ENCODE data around the gene MBP. TPM values are rescaled to one million over a fixed set of nuclear protein-coding genes. Genes with fewer than 3 reads are reported as not detected.
A peak's percentile ranks its signal among the peaks of the same experiment; 100 is the strongest.

Gene MBP
- total RNA-seq, 1 experiment from 2014 or later, result under 0.01 TPM

DNA sequence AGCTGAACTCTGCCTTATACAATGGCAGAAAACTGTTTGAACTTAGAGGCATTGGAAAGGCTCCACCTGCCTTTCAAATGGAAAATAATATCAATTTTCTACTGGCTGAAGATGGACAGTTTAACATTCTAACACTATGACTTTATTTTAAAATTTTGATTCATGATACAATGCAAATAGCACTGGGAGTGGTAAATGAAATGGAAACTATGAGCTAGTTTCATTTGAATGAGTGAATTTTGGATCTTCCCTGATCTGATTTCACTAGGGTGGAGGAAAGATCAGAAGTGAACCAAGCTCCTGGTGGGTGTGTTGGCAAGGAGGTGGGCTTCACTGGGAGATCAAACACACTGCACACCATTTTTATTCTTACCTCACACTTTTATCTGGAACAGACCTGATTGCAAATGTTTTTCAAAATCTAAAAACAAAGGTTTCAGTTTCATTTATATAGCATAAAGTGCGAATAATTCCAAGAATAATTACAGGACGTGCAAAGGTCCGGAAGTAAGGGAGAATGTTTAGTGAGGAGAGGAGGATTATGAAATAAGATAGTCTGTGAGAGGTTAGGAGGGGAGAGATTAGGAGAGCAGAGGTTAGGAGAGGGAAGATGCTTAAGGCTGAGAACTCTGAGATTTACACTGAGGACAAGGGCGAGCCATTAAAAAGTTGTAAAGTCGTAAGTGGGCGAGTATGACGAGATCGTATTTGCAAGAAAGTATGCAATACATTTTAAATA is 18.6 kb upstream of the MBP start:
- no peak for DNase-seq (ENCODE audit: low read depth)

DNA sequence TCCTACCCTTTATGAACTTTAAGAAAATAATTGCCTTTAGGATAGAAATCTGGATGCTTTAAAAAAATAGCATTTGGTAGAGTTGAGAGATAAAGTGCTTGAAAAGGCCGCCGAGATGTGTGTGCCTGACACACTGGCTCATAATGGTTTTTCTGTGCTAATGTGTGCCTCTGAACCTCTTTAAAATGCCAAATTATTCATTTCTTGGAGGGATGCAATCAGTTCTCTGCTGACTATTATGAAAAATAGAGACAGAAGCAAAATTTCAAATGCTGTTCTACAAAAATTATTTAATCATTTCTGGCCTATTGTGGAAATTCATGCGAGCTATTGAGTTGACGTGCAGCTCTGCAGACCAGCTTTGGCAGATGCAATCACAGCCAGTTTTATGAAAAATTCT is 18.0 kb upstream of the MBP start:
- DNase-seq (ENCODE audit: low read depth), result no peak

DNA sequence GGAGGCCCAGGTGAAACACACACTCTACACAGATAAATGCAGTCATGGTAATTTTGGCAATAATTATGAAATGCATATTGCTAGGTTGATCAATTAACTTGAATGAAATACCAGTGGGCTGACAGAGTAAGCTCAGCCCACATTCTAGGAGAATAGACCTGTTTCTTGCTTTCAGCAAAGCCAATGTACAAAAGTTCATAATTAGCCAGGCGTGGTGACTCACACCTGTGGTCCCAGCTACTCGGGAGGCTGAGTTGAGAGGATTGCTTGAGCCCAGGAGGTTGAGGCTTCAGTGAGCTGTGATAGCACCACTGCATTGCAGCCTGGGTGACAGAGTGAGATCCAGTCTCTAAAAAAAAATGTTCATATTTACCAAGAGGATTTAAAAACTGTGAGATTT is 15.7 kb upstream of the MBP start:
- no peak for DNase-seq (ENCODE audit: low read depth)

DNA sequence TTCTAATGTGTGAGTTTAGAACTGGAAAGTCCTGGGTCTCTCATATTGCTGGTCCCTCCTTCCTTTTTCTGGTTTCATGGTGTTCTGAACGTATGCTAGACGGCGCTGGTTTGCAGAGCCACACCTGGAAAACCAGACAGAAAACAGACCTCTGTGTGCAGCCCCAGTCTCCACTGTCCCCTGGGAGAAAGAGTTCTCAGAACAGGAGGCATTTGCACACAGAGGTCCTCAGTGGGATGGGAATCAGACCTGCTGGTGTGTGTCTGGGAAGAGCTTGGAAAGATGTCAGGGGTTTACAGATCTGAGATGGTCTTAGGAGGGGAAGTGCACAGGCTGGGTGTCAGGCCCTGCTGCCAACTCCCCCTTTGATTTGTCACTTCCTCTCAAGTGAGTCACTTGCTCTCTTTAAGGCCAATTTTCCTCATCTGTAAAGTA is 14.9 kb upstream of the MBP start:
- DNase-seq (ENCODE audit: low read depth), result no peak

DNA sequence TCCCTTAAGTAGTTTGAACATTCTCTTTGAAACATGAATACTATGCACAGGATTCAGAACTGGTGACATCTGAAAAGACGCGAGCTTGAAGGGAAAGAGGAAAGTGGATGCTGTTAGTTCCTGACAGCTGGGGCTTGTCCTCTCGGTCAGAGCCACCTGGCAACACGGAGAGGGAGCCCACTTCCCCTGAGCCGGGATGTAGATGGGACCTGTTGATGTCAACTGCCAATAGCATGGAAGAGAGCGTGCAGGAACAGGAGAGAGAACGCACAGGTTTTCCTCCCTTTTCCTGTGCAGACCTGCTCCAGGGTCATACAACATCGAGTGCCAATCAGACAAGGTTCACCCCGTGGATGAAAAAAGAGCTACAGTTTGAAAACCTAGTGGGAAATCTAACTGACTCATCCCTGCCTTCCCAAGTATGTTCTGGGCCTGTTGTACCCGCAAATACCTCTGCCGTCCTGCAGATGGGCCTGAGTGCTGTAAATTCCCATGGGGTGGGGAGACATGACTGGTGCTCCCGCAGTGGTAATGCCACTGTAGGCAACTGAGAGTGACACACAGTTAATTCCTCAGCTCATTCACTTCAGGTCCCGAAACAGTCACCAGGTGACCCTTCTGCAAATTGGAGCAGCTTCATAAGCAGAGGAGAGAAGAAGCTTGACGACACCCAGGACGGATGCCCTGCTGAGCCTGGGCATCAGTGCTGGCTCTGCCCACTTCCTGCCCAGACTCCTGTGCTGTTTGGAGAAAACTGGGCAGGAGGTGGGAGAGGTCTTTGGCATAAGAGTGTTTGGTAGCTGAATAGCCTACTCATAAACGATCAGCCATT is 13.9 kb upstream of the MBP start:
- peak; percentile 27 for DNase-seq (ENCODE audit: low read depth)

DNA sequence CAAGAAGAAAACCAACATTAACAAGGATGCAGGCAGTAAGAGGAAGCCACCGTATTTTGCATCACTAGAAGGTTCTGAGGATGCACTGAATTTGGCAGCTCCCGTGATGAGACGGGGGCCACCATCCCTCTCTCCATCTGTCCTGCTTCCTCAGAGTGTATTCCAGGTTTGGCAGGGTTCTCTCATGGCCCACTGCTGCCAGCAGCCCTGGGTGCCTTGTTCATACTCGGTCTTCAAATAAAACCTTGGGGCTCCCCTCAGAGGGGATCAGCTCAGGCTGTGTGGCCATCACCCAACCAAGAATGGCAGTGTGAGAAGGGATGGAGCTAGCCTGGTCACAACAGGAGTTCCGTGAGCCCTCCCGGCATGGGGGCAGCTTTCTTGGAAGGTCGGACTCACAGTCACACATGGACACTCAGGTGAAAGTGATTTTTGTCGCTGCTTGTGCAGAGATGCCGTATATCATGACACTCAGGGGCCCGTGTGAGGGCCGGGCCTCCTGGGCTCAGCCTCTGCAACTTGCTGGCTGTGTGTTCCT is 12.8 kb upstream of the MBP start:
- no peak for DNase-seq (ENCODE audit: low read depth)

DNA sequence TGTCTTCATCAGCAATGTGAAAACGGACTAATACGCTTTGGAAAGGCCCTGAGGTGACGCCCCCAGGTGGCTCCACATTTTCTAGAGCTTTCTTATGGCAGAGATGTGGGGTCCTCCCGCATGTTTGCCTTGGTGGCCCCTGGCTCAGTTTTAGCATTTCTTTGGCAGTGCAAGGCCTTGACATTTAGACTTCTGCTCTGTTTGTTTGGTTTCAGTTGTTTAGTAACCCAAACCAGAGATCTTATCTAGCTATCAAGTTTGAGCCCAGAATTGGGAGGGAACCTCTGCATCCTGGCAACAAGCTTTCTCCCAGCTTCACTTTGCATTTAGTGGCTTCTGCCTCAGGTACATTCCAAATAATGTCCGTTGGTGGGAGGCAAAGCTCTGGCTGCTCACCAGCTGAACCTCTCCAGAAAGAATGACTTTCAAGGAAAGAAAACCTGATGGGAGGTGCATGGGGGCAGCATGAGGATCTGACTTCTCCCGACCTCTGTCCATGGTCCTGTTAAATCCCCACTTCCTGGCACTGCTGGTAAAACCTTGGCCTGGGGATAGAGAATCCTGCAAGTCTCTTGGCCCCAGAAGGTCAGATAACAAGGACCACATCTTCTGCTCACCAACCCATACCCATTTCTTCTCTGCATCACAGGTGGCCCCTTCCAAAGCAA is 12.0 kb upstream of the MBP start:
- DNase-seq (ENCODE audit: low read depth), result no peak

DNA sequence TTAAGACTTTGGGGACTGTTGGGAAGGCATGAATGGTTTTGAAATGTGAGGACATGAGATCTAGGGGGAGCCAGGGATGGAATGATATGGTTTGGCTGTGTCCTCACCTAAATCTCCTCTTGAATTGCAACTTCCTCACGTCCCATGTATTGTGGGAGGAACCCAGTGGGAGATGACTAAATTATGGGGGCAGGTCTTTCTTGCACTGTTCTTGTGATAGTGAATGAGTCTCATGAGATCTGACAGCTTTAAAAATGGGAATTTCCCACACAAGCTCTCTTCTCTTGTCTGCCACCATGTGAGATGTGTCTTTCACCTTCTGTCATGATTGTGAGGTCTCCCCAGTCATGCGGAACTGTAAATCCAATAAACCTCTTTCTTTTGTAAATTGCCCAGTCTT is 11.5 kb upstream of the MBP start:
- DNase-seq (ENCODE audit: low read depth), result no peak

DNA sequence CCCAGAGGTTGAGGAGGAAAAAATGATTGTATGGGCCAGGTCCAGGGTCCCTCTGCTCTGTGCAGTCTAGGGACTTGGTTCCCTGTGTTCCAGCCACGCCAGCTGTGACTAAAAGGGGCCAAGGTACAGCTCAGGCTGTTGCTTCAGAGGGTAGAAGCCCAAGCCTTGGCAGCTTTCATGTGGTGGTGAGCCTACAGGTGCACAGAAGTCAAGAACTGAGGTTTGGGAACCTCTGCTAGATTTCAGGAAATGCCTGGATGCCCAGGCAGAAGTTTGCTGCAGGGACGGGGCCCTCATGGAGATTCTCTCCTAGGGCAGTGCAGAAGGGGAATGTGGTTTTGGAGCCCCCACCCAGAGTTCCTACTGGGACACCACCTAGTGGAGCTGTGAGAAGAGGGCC is 10.6 kb upstream of the MBP start:
- no peak for DNase-seq (ENCODE audit: low read depth)

DNA sequence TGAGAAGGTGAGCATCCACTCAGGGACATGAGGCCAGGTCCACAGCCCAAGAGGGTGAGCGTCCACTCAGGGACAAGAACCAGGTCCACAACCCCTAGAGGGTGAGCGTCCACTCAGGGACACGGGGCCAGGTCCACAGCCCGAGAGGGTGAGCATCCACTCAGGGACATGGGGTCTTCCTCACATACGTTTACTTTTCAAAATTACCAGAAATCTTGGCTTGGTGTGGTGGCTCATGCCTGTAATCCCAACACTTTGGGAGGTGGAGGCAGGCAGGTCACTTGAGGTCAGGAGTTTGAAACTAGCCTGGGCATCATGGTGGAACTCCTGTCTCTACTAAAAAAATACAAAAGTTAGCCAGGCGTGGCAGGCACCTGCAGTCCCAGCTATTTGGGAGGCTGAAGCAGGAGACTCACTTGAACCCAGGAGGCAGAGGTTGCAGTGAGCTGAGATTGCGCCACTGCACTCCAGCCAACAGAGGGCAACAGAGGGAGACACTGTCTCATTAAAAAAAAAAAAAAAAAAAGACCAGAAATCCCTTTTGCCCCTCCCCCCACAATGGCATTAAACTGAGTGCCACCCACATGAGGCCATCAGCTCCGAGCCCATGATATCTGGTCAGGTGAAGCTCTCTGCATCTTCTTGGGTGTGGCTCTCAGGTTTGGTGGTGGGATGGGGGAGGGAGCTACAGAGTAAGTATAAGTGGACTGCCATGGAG is 9.0 kb upstream of the MBP start:
- no peak for DNase-seq (ENCODE audit: low read depth)

DNA sequence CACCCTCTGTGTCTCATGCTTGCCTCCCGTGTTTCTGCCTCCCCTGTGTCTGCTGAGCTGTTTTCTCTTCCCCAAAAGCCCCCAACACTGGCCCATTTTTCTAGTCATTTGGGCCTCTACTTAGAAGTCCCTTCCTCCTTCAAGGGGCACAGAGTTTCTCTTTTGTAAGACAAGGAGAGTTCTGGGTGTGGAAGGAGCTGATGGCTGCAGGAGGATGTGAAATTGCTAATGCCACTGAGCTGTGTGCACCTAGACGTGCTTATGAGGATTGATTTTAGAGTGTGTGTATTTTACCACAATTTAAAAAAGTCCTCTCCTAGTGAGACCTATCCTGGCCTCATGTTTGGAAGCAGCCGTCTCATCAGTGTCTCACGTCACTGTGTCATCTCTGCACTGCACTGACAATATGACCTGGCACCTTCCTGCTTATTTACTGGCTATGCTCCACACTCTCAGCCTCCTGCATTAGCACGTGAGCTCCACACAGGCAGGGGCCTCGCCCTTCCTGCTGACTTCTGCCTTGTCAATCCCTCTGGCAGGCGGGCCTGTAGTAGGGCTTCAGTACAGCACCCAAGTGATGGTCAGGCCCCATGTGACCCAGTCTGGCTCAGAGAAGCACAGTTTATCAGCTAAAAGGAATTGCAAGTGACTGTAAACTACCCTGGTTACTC is 8.0 kb upstream of the MBP start:
- DNase-seq (ENCODE audit: low read depth), result no peak

DNA sequence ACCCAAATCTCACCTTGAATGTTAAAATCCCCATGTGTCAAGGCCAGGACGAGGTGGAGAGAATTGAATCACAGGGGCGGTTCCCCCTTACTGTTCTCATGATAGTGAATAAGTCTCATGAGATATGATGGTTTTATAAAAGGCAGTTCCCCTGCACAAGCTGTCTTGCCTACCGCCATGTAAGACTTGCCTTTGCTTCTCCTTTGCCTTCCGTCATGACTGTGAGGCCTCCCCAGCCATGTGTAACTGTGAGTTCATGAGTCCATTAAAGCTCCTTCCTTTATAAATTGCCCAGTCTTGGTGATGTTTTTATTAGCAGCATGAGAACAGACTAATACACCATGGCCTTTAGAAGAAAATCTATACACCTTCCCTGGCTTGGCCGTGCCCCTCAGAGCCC is 7.4 kb upstream of the MBP start:
- DNase-seq (ENCODE audit: low read depth), result no peak

DNA sequence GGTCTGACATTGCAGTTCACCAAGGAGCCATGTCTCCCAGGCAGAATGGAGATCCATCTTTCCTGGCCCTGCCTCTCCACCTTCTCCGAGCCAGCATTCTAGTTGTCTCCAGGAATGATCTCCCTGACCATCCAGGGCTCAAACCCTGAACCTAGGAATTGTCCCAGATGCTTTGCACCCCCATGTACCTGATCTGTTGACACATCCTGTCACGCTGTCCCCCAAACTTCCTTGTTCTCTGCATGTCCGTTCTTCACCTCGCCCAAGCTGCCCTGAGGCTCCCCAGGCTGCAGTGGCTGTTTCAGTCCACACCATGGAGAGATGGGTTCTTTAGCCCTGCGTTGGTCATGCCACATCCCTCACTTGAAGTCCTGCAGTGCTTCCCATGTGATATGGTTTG is 7.0 kb upstream of the MBP start:
- no peak for DNase-seq (ENCODE audit: low read depth)

DNA sequence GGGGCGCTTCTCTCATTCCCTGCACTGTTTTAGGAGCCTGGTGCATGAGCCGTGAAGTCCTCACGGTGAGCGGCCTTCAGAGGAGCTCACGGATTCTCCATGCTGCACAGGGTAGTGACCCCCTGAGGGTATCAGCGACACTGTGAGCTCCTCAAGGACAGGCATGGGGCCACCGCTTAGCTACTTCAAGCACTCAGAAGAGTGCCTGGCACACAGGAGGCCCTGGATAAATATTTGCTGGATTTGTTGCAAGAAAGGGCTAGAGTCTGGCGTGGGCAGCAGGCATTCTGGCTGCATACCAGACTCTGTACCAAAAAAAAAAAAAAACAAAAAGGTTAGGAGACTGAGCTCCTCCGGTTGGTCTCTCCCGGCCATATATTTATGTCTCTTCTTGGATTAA is 5.7 kb upstream of the MBP start:
- no peak for DNase-seq (ENCODE audit: low read depth)

DNA sequence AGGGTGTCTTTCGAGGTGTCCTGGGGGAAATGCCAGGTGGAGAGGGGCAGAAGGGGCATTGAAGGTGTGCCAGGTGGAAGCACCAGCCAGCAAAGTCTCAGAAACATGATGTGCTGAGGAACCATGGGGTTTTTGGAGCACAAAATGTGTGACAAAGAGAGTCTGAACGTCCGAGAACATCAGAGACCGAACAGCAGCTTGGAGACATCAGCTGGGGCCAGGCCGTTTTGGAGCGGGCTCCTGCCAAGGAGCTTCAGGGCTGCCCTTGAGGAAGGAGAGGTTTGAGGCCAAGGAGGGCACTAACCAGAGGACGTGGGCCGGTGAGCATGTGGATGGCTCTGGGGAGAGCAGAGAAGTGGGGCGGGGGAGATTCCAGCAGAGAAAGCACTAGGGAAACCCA is 5.3 kb upstream of the MBP start:
- DNase-seq (ENCODE audit: low read depth), result no peak

DNA sequence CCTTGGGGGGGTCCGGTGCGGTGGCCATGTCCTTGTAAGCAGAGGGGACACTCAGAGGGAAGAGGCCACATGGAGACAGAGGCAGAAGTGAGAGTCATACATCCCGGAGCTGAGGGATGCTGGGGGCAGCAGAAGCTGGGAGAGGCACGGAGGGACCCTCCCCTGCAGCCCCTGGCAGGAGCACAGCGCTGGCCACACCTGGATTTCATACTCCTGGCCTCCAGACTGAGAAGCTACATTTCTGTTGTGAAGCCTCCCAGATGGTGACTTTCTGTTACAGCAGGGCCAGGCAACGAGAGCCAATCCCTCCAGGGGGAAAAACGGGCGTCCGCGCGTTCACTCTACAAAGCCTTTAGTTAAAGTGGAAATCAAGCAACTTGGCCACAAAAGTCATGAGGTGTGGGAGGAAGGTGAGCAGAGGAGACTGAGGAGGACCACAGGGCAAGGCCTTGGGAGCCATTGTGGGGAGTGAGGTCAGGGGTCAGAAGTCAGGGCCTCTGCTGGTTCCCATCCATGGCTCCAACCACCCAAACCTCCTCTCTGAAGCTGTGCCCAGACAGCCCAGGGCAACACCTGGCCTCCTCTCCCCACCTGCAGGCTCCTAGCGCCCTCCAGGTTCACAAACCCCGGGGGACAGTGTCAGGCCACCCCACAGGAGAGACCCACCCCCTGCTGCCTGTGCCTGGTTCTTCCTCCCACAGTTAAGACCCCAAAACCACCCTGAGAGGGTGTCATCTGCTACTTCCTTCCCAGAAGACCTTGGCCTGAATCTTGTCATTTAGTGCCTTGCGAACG is 4.5 kb upstream of the MBP start:
- no peak for DNase-seq (ENCODE audit: low read depth)

DNA sequence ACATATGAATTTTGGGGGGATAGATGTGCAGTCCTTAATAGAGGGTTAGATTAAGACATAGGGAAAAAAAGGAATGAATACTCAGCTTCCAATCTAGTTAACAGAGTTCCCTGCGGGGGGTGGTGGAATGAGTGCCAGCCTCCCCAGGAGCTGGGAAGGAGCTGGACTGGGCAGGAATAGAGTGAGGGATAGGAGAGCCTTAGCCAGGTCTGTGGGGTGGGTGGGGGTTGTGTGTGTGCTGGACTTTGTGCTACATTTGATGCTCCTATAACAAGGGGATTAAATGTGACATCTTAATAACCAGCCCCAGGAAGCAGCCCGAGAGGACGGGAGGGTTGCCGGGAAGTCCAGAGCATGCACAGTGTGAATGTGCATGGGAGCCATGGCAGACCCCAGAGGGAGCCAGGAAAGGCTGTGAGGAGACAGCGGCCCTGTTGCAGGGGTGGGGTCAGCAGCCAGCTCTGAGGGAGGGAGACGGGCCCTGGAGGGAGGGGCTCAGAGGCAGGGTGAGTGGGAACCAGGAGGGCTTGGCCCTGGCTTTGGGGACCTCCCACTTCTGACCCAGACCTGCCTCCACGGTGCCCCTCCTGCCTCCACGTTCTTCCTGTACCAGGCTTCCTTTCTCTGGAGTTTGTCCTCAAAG is 3.6 kb upstream of the MBP start:
- DNase-seq (ENCODE audit: low read depth), result no peak

DNA sequence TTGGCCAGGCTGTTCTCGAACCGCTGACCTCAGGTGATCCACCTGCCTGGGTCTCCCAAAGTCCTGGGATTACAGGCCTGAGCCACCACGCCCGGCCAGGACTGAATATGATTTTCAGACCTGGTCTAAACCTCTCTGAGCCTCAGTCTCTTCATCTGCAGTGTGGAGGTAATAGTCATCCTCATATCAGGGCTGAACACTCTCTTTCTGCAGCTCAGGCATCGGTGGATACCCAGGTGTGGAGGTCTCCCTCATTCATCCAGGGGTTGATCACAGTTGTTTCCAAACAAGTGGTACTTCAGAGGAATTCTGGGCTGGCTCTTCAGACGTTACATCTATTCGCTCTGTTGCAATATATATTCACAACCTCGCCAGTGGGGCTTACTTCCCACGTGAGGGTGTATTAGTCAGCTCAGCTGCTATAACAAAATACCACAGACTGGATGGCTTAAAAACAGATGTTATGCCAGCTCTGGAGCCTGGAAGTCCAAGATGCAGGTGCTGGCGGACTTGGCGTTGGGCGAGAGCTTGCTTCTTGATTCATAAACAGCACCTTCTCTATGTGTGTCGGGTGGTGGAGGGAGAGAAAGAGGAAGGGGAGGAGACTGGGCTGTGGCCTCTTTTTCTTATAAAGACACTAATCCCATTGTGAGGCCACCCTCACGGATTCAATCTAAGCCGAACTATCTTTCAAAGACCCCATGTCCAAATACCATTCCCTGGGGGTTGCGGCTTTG is 2.9 kb upstream of the MBP start:
- DNase-seq (ENCODE audit: low read depth), result no peak

DNA sequence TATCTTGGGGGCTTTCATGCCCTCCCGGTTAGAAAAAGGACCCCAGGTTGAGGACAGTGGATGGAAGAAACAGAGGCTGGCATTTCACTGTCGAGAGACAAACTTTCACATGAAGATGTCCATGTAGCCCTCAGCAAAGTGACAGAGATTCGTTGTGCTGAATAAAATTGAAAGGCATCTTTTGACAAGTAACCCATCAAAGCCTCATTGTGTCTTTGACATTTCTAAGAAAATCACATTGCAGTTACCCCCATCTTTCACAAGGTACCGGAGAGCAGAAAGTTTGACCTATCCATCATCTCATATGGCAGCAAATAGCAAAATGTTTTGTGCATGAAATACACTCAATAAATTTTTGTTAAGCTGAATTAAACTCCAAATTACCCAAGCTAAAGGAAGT is 2.0 kb upstream of the MBP start:
- DNase-seq (ENCODE audit: low read depth), result no peak
